SK-N-SH (cell line): ENCODE data around the gene PDZK1. TPM values are rescaled to one million over a fixed set of nuclear protein-coding genes. Genes with fewer than 3 reads are reported as not detected.

Experiments used
- CTCF ChIA-PET: fragments of 300-600, 350-600 bp; formaldehyde crosslinking; extraction: SDS; loops from one replicate; lab custom pipeline; 2021; lab: Yijun Ruan, JAX
- POLR2A ChIA-PET: fragments of 350-600 bp; sonication (Branson Sonifier 250); formaldehyde crosslinking; extraction: SDS; loops from one replicate; lab custom pipeline; 2020; ENCODE audit warnings: antibody characterized with exemption, inconsistent platforms; lab: Yijun Ruan, JAX
- DNase-seq: peaks from one replicate; pipeline ENCODE4 v3.0.0; 2012
- H2AFZ ChIP-seq: fragments of 200-600 bp; sonication (generic); 2 replicates; pipeline ENCODE4 v1.8.1; 2016; ENCODE audit warnings: antibody characterized with exemption, mild to moderate bottlenecking, low read depth
- H3F3A ChIP-seq: fragments of 200-600 bp; sonication (generic); replicated peaks from 2 replicates; pipeline ENCODE3; 2016; ENCODE audit warnings: antibody characterized with exemption, mild to moderate bottlenecking; ENCODE audit not compliant: insufficient read depth
- H3K27ac ChIP-seq, 2 experiments: fragments of 200-500 bp in 1 of 2; fragments of 200-600 bp in 1 of 2; sonication (Bioruptor generic) in 1 of 2; sonication (generic), shearing (Covaris generic) in 1 of 2; 2 replicates each; pipeline versions ENCODE4 v1.5.1 to v1.6.1; 2014 to 2016; ENCODE audit warnings: low read depth in 2 of 2, inconsistent platforms in 1 of 2, low read length in 1 of 2, mild to moderate bottlenecking in 1 of 2, mixed read lengths in 1 of 2
- H3K27me3 ChIP-seq: fragments of 200-600 bp; sonication (generic), shearing (Covaris generic); 2 replicates; pipeline ENCODE4 v1.6.1; 2016; ENCODE audit warnings: mixed run types; ENCODE audit not compliant: insufficient read depth
- H3K36me3 ChIP-seq, 2 experiments: fragments of 200-500 bp in 1 of 2; fragments of 200-600 bp in 1 of 2; sonication (Bioruptor generic) in 1 of 2; sonication (generic) in 1 of 2; replicated peaks in 1 of 2; 2 replicates each; pipeline versions ENCODE3 to v1.5.1; 2014 to 2016; ENCODE audit warnings: low read length in 1 of 2, mild to moderate bottlenecking in 1 of 2; ENCODE audit not compliant: insufficient read depth in 2 of 2, control insufficient read depth in 1 of 2
- H3K4me1 ChIP-seq, 2 experiments: fragments of 200-500 bp in 1 of 2; fragments of 200-600 bp in 1 of 2; sonication (Bioruptor generic) in 1 of 2; sonication (generic), shearing (Covaris generic) in 1 of 2; 2 replicates each; pipeline versions ENCODE4 v1.5.1 to v1.6.1; 2014 to 2016; ENCODE audit warnings: low read depth in 1 of 2, low read length in 1 of 2, mixed run types in 1 of 2; ENCODE audit not compliant: insufficient read depth in 2 of 2, control insufficient read depth in 1 of 2
- H3K4me2 ChIP-seq: fragments of 200-600 bp; sonication (generic), shearing (Covaris generic); 2 replicates; pipeline ENCODE4 v1.6.1; 2017; ENCODE audit warnings: mixed run types
- H3K4me3 ChIP-seq, 2 experiments: fragments of 200-500 bp in 1 of 2; fragments of 200-600 bp in 1 of 2; sonication (Bioruptor generic) in 1 of 2; sonication (generic), shearing (Covaris generic) in 1 of 2; 2 replicates each; pipeline versions ENCODE4 v1.5.1 to v1.8.1; 2014 to 2016; ENCODE audit warnings: low read depth in 2 of 2, inconsistent platforms in 1 of 2, low read length in 1 of 2, mild to moderate bottlenecking in 1 of 2, mixed read lengths in 1 of 2, moderate library complexity in 1 of 2
- H3K79me2 ChIP-seq: fragments of 200-600 bp; sonication (generic); 2 replicates; pipeline ENCODE4 v1.8.1; 2017; ENCODE audit warnings: mild to moderate bottlenecking; ENCODE audit not compliant: insufficient read depth
- H3K9ac ChIP-seq: fragments of 200-600 bp; sonication (generic); 2 replicates; pipeline ENCODE4 v1.6.1; 2017; ENCODE audit warnings: mixed run types
- H3K9me2 ChIP-seq: fragments of 200-600 bp; sonication (generic); 2 replicates; pipeline ENCODE4 v1.6.1; 2017; ENCODE audit warnings: mixed run types
- H3K9me3 ChIP-seq: fragments of 200-600 bp; sonication (generic); 2 replicates; pipeline ENCODE4 v1.6.1; 2017; ENCODE audit warnings: mixed run types, mild to moderate bottlenecking, moderate library complexity
- H4K20me1 ChIP-seq: fragments of 200-600 bp; sonication (generic); 2 replicates; pipeline ENCODE4 v1.6.1; 2017; ENCODE audit warnings: mild to moderate bottlenecking, mixed run types; ENCODE audit not compliant: insufficient read depth
- EZH2phosphoT487 ChIP-seq: fragments of 200-600 bp; sonication (generic); IDR thresholded peaks from 2 replicates; pipeline ENCODE4 v1.6.1; 2017; ENCODE audit warnings: low read depth, mixed run types, mild to moderate bottlenecking, antibody characterized with exemption, moderate library complexity, borderline replicate concordance
- JUND ChIP-seq: IDR thresholded peaks from 2 replicates; pipeline ENCODE4 v1.4.0; 2012
- RCOR1 ChIP-seq: fragments of 150-350 bp; IDR thresholded peaks from 2 replicates; pipeline ENCODE4 v1.6.1; 2017; ENCODE audit warnings: antibody characterized with exemption, low read length
- RXRA ChIP-seq: IDR thresholded peaks from 2 replicates; pipeline ENCODE4 v1.4.0; 2012; ENCODE audit warnings: low read depth, mild to moderate bottlenecking, borderline replicate concordance
- USF2 ChIP-seq: fragments of 150-350 bp; IDR thresholded peaks from 2 replicates; pipeline ENCODE4 v1.6.1; 2017; ENCODE audit warnings: antibody characterized with exemption, low read length, low read depth, borderline replicate concordance
- WGBS: methylation state at CpG from one replicate; pipeline ENCODE4 v1.1.6; 2017; ENCODE audit warnings: low lambda C conversion rate; 5-methylcytosine and 5-hydroxymethylcytosine counted together
- polyA plus RNA-seq, 3 experiments: library from polyadenylated mRNA; depleted of rRNA; stranded (reverse); fragments of >200 nt; gene quantifications; 2 replicates each; pipeline ENCODE4 v1.2.3, GENCODE V29; 2012
- TF ChIP-seq, protein P1 (sequence below): IDR thresholded peaks from 2 replicates; pipeline ENCODE4 v1.4.0; 2012; ENCODE audit warnings: low read depth
- TF ChIP-seq, protein P2 (sequence below): IDR thresholded peaks from 2 replicates; pipeline ENCODE4 v1.4.0; 2012; ENCODE audit warnings: low read depth, borderline replicate concordance

Gene PDZK1
- polyA plus RNA-seq, 1 of the 3 experiments (the other 2 are of a cell fraction), result 0.16 TPM

GRCh38 chr1:145740269-145740668 is 33.1 kb upstream of the PDZK1 start:
- no peaks in the 10 kb centered on the region for H4K20me1 ChIP-seq
- no peak overlapping the region for H3K27ac ChIP-seq
- no peak overlapping the region for H3K9ac ChIP-seq
- H3K4me1 ChIP-seq, result no peaks in the 10 kb centered on the region
- no peak overlapping the region for H2AFZ ChIP-seq
- no peaks in the 10 kb centered on the region for H3K27me3 ChIP-seq
- no peak for DNase-seq
- no peak overlapping the region for H3K4me3 ChIP-seq
- H3K79me2 ChIP-seq, result no peaks in the 10 kb centered on the region
- no peak overlapping the region for H3K4me2 ChIP-seq
- no peaks in the 10 kb centered on the region for H3K9me3 ChIP-seq
- TF ChIP-seq EZH2phosphoT487 (no peak), USF2 (no peak), JUND (no peak), RXRA (no peak), RCOR1 (no peak)
- no peaks in the 10 kb centered on the region for H3F3A ChIP-seq
- no peaks in the 10 kb centered on the region for H3K9me2 ChIP-seq
- H3K36me3 ChIP-seq, result peaks cover 31 to 39% of the 10 kb centered on the region in 2 experiments
- ChIA-PET POLR2A (no interaction called here), CTCF (interaction anchor here (1.2 to 2.1 kb wide), 2 partner anchors 19 to 20 kb away, joined by 4 to 6 read pairs; no protein-coding TSS in a partner anchor)
- WGBS, result 79% methylated on average over 4 of the region's 4 CpGs

DNA sequence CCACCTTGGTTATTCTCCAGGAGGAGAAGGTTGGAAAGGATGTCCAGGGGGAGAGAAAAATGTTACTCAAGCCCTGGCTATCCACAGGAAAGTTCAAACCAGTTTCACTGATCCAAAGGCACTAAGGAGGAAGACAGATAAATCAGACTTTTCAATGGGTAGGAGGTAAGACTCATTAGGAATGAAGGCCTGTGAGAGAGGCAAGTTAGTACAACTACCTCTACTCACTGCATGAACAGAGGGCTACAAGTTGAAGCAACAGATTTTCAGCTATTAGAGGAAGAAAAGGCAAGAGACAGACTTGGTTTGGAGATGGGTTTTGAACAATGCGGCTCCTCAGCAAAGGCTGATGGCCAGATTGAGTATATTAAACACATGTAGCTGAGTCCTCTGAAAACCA is 29.0 kb upstream of the PDZK1 start:
- Histone ChIP-seq H3K4me1 (no peaks in the 10 kb centered on the region), H3K27me3 (no peaks in the 10 kb centered on the region), H3F3A (no peaks in the 10 kb centered on the region), H3K4me3 (no peak overlapping the region), H3K79me2 (no peaks in the 10 kb centered on the region), H4K20me1 (no peaks in the 10 kb centered on the region), H3K27ac (no peak overlapping the region), H3K9me2 (no peaks in the 10 kb centered on the region), H2AFZ (no peak overlapping the region), H3K9me3 (no peaks in the 10 kb centered on the region), H3K4me2 (no peak overlapping the region), H3K9ac (no peak overlapping the region), H3K36me3 (peaks cover 7 to 10% of the 10 kb centered on the region in 2 experiments)
- DNase-seq, result no peak
- ChIA-PET POLR2A (no interaction called here), CTCF (interaction anchor here (6.6 kb wide), 1 partner anchor 15 kb away, joined by 25 read pairs; no protein-coding TSS in a partner anchor)
- WGBS, result 95% methylated on average over 1 of the region's 1 CpG
- TF ChIP-seq, protein P1, sequence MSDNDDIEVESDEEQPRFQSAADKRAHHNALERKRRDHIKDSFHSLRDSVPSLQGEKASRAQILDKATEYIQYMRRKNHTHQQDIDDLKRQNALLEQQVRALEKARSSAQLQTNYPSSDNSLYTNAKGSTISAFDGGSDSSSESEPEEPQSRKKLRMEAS, result no peak
- TF ChIP-seq, protein P2, sequence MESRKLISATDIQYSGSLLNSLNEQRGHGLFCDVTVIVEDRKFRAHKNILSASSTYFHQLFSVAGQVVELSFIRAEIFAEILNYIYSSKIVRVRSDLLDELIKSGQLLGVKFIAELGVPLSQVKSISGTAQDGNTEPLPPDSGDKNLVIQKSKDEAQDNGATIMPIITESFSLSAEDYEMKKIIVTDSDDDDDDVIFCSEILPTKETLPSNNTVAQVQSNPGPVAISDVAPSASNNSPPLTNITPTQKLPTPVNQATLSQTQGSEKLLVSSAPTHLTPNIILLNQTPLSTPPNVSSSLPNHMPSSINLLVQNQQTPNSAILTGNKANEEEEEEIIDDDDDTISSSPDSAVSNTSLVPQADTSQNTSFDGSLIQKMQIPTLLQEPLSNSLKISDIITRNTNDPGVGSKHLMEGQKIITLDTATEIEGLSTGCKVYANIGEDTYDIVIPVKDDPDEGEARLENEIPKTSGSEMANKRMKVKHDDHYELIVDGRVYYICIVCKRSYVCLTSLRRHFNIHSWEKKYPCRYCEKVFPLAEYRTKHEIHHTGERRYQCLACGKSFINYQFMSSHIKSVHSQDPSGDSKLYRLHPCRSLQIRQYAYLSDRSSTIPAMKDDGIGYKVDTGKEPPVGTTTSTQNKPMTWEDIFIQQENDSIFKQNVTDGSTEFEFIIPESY, result no peak

DNA sequence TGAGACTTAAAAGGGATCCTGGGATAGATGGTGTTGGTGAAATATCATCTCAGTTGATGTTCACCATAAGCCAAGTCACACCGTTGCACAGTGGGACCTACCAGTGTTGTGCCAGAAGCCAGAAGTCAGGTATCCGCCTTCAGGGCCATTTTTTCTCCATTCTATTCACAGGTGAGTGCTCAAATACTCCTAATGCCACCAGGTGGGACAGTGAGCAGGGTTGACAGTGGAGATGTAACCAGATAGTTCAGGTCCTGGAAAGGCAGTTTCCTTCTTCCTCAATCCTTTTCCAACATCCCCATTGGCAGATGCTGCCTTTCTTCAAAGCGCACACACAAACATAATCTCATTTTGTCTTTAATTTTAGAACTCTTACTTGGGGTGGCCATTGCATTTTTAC is 23.7 kb upstream of the PDZK1 start:
- Histone ChIP-seq H3K4me3 (no peak overlapping the region), H3K27me3 (no peaks in the 10 kb centered on the region), H3K36me3 (peaks cover 3 to 5% of the 10 kb centered on the region in 2 experiments), H4K20me1 (no peaks in the 10 kb centered on the region), H3K9me2 (no peaks in the 10 kb centered on the region; the same call in 1 of the 2 replicates), H3K9ac (no peak overlapping the region), H3K79me2 (no peaks in the 10 kb centered on the region), H3K27ac (no peak overlapping the region), H3K4me2 (no peak overlapping the region), H3F3A (peaks cover 4% of the 10 kb centered on the region), H3K4me1 (no peaks in the 10 kb centered on the region), H3K9me3 (no peaks in the 10 kb centered on the region), H2AFZ (no peak overlapping the region)
- ChIA-PET CTCF (interaction anchor here (6.6 kb wide), 1 partner anchor 10 kb away, joined by 25 read pairs; no protein-coding TSS in a partner anchor), POLR2A (no interaction called here)
- TF ChIP-seq, protein P1, result no peak
- DNase-seq, result no peak
- 88% methylated on average over 3 of the region's 3 CpGs for WGBS
